Measurements from ENCODE around the gene MORN3.
"Not testable (repeated sequence)": the region's sequence is repeated elsewhere in the genome, so short reads cannot be mapped to it uniquely, and the experiment has no call there.

Gene MORN3

DNA sequence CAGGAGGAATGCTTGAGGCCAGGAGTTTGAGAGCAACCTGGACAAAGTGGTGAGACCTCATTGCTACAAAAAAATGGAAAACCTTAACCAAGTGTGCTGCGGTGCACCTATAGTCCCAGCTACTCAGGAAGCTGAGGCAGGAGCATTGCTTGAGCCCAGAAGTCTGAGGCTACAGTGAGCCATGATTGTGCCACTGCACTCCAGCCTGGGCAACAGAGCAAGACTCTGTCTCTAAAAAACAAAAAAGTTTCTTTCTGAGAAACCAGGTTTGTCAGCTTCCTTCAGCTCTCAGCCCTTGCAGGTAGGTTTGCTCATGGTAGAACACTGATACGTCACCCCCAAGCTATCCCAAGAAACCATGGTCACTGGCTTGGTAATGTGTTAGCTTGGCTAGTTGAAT, 20.0 kb upstream of the MORN3 start:
- DNase-seq: no peak

GRCh38 chr12:121688966-121689365, 19.5 kb upstream of the MORN3 start:
- DNase-seq: no peak

GRCh38 chr12:121679661-121680197, 10.3 kb upstream of the MORN3 start:
- DNase-seq: not testable (repeated sequence)

DNA sequence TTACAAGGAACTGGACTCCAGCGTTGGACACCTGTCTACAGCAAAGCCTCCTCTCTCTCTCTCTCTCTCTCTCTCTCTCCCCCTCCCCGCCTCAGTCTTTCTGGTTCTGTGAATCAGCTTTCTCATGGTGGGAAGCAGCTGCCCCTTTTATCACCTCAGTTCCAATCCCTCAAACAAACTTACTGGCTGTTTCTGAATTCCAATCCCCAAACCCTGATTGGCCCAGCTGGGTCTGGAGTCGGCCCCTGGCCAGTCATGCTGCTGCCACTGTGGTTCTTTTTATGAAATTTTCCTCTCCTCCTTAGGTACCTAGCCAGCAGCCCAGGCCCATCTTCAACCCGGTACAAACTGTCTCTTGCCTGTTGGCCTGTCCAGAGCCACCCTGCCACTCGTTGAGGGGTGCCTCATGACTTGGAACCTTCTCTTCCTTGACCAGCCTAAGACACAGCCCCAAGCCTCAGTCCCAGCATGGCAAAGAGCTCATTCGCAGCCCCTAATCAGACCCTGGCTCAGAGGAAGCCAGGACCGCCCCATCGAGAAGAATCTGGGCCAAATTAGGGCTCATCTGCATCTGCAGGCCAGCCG, 9.4 kb upstream of the MORN3 start:
- DNase-seq: no peak

DNA sequence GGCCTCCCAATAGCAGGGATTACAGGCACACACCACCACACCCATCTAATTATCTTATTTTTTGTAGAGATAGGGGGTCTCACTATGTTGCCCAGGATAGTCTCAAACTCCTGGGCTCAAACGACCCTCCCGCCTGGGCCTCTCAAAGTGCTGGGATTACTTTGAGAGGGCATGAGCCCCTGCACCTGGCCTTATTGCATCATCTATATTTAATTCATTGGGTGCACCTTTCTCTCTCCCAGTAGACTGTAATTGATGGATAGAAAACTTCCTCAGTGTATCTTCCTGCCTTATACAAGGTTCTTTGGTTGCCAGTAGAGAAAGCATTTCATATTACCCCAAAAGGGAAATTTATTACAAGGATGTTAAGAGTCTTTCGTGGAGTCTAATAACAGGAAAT, 8.9 kb upstream of the MORN3 start:
- no peak for DNase-seq

- DNase-seq: no peak
These were observed 6.7 kb upstream of the MORN3 start for GRCh38 chr12:121676190-121676589.

- DNase-seq: no peak
These were observed 3.6 kb upstream of the MORN3 start for GRCh38 chr12:121673013-121673511.

- DNase-seq: peak; percentile 52
These were observed 519 bp downstream of the MORN3 start for GRCh38 chr12:121668750-121669520.

DNA sequence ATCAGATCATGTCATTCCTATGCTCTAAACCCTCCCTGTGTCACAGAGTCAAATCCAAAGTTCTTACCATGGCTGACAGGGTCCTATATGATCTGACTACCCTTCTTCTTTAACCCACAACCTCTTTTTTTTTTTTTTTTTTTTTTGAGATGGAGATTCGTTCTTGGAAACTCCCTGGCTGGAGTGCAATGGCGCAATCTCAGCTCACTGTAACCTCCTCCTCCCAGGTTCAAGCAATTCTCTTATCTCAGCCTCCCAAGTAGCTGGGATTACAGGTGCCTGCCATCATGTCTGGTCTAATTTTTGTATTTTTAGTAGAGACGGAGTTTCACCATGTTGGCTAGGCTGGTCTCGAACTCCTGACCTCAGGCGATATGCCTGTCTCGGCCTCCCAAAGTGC, 2.6 kb downstream of the MORN3 start:
- not testable (repeated sequence) for DNase-seq

DNA sequence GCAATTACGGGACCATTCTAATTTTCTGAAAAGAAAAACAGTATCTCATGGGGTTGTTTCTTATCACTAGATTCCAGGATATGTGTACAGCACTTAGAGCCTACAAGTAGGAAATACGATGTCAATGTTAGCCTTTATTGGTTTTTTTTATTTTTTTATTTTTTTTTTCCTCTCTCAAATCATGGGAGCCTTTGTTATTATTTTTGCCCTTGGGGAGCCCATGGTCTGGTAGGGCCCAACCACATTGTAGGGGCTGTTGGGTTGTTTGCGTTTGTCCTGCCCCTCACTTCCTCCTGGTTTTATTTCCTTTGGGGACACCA, 5.9 kb downstream of the MORN3 start:
- DNase-seq: no peak

DNA sequence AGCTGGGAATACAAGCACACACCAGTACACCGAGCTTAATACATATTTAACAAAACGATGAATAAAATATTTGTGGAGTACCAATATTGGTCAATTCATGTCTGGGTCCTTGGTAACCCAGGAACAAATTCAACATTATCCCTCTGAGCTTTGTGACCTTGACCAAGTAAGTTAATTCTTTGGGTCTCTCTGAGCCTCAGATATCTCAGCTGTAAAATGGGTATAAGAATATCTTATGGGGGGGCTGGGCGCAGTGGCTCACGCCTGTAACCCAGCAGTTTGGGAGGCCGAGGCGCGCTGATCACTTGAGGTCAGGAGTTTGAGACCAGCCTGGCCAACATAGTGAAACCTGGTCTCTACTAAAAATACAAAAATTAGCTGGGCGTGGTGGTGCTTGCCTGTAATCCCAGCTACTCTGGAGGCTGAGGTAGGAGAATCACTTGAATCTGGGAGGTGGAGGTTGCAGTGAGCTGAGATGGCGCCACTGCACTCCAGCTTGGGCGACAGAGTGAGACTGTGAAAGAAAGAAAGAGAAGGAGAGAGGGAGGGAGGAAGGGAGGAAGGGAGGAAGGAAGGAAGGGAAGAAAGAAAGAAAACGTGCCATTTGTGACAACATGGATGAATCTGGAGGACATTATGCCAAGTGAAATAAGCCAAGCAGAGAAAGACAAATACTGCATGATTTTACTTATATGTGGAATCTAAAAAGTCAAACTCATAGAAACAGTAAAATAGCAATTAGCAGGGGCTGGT, 7.9 kb downstream of the MORN3 start:
- not testable (repeated sequence) for DNase-seq

DNA sequence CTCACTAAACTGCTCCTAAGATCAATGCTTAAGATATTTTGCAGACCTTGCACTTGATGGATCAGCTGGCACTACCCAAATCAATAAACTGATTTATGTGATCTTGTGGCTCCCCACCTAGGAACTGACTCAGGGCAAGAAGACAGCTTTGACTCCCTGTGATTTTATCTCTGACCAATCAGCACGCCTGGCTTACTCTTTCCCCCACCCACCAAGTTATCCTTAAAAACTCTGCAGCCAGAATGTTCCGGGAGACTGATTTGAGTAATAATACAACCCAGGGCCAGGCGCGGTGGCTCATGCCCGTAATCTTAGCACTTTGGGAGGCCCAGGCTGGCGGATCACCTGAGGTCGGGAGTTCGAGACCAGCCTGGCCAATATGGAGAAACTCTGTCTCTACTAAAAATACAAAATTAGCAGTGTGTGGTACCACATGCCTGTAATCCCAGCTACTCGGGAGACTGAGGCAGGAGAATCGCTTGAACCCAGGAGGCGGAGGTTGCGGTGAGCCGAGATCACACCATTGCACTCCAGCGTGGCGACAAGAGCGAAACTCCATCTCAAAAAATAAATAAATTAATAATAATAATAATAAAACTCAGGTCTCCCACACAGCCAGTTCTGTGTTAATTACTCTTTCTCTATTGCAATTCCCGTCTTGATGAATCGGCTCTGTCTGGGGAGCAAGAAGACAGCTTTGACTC, 12.0 kb downstream of the MORN3 start:
- DNase-seq: peak; percentile 81

GRCh38 chr12:121656122-121656521, 13.3 kb downstream of the MORN3 start:
- DNase-seq: no peak

DNA sequence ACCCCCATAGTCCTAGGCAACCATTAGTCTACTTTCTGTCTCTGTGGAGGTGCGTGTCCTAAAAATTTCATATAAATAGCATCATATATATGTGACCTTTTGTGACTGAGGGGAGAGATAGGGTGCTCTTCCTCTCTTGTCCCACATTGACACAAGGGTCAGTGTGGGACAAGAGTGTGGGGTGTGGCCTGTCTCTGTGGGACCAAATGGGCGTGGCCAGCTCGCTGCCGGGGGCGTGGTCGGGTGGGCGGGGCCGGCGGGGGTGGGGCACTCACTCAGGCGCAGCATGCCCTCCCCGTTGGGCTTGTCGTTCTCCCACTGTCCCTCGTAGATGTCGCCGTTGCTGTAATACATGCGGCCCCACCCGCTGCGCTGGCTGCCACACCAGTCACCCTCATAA, 15.5 kb downstream of the MORN3 start:
- DNase-seq: no peak

GRCh38 chr12:121652767-121653497, 16.5 kb downstream of the MORN3 start:
- no peak for DNase-seq

DNA sequence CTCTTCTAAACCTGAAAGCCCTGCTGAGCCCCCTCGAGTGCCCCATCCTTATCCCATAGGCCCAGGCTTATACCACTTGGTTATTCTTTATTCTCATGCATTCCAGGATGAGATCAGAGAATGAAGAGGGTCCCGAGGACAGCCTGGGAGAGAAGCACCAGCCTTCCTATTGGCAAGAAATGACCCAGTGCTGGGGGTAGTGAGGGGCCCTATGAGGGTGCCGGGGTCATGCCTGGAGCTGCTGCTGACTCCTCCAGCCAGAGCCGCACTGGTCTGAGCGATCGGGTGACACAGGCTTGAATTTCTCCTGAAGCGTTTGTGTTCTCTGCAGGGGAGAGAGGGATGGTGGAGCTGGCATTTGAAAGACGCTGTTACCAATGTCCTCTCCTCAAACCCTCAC, 18.1 kb downstream of the MORN3 start:
- DNase-seq: no peak

- peak; percentile 68 for DNase-seq
These were observed 19.6 kb downstream of the MORN3 start for GRCh38 chr12:121649819-121650353.

DNA sequence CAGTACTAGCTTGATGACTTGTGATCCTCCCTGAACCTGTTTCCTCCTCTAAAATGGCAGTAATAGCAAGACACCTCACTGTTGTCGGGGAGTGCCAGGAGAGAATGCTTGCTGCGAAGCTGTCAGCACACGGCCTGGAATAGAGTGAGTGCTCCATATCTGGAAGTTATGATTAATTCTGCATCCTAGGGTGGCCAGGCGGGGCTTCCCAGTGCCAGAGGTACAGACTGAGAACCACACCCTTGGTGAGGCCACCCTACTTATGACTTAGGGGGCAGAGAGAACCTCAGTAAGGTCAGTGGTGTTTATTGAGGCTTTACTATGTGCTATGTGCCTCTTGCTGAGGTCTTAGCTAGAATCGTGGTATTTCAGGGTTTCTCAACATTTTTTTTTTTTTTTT, 20.1 kb downstream of the MORN3 start:
- DNase-seq: no peak

- DNase-seq: no peak
These were observed 20.9 kb downstream of the MORN3 start for GRCh38 chr12:121648458-121649028.

GRCh38 chr12:121641343-121641630, 28.2 kb downstream of the MORN3 start:
- DNase-seq: no peak

DNA sequence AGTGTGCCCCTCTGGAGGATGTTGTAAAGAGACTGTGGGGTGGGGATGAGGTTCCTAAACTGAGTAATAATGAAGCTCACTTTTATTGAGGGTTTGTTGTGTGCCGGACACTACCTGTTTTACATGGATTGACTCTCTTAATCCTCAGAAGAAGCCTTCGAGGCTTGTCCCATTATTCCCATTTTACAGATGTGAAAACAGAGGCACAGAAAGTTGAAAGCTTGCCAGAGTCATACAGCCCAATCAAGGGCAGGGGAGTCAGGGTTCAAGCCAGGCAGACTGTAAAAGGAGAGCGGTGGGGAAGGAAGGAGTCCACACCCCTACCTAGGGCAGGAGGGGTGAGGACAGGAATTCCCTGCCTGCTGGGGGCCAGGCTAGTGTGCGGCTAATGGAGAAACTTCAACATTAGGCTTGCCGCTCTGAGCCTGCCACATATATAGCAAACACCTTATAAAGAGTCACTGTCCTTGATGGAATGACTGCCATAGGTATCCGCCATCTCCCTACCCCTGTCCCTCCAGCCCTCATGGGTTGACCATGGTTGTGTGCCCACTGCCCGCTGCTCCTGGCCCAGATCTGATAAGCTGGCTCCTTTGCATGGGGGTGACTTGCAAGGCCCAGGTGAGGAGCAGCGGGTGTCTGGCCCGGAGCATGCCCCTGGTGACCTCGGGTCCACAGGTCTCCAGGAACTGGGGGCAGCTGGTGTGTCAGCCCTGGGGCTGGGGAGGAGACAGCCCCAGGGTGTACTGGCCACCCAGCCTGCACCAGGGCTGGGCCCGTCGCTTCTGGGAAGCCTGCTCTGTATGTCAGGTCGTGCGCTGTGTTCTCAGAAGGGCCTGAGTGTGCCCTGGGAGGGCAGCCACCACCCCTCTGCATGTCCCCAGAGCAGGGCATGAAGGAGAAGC, 30.9 kb downstream of the MORN3 start:
- no peak for DNase-seq

All from activated CD4-positive, alpha-beta T cell treated with anti-CD3 and anti-CD28 coated beads, Interleukin-2, Interleukin-6, amounts not matched to agents 100 ng/mL and 50 ng/mL, durations not matched to agents 16 hours and 8 hours (primary cell).